Muscle of arm (tissue), 12 donors: ENCODE data around the gene SEZ6. TPM values are rescaled to one million over a fixed set of nuclear protein-coding genes. Genes with fewer than 3 reads are reported as not detected.
"Not testable (repeated sequence)": the region's sequence is repeated elsewhere in the genome, so short reads cannot be mapped to it uniquely, and the experiment has no call there.

ENCODE experiments used
- DNase-seq: peaks from one replicate; pipeline ENCODE4 v3.0.0-alpha.2; 2013
- polyA plus RNA-seq, 12 donors: library from polyadenylated mRNA; unstranded; fragments of 120-200 nt; gene quantifications; one replicate each; pipeline ENCODE4 v1.2.1, GENCODE V29; 2013; ENCODE audit not compliant: insufficient read length in 12 of 12

The SEZ6 gene
- polyA plus RNA-seq, 12 donors = 0.07 to 0.70 (median 0.31) TPM; not detected in 4

- DNase-seq = no peak
Observed at GRCh38 chr17:28940675-28941074, 65.2 kb downstream of the SEZ6 start.

GRCh38 chr17:28940142-28940541 is 65.7 kb downstream of the SEZ6 start:
- no peak for DNase-seq

- DNase-seq = no peak
Observed at GRCh38 chr17:28938552-28938951, 67.3 kb downstream of the SEZ6 start.

GRCh38 chr17:28937044-28937729 is 68.6 kb downstream of the SEZ6 start:
- DNase-seq = no peak

GRCh38 chr17:28935744-28936460 is 69.9 kb downstream of the SEZ6 start:
- DNase-seq = no peak

GRCh38 chr17:28934508-28934907 is 71.3 kb downstream of the SEZ6 start:
- not testable (repeated sequence) for DNase-seq

GRCh38 chr17:28929787-28930186 is 76.0 kb downstream of the SEZ6 start:
- no peak for DNase-seq

GRCh38 chr17:28928061-28928460 is 77.8 kb downstream of the SEZ6 start:
- DNase-seq = no peak

GRCh38 chr17:28926786-28927185 is 79.0 kb downstream of the SEZ6 start:
- DNase-seq = no peak

GRCh38 chr17:28926366-28926765 is 79.5 kb downstream of the SEZ6 start:
- DNase-seq = no peak

GRCh38 chr17:28925912-28926365 is 79.9 kb downstream of the SEZ6 start:
- no peak for DNase-seq

GRCh38 chr17:28920201-28920600 is 85.6 kb downstream of the SEZ6 start:
- no peak for DNase-seq

GRCh38 chr17:28918295-28918694 is 87.5 kb downstream of the SEZ6 start:
- DNase-seq = no peak

- DNase-seq = no peak
Observed at GRCh38 chr17:28917465-28917864, 88.4 kb downstream of the SEZ6 start.

- DNase-seq = no peak
Observed at GRCh38 chr17:28917029-28917428, 88.8 kb downstream of the SEZ6 start.

- no peak for DNase-seq
Observed at GRCh38 chr17:28916302-28916934, 89.4 kb downstream of the SEZ6 start.

GRCh38 chr17:28912938-28913333 is 92.9 kb downstream of the SEZ6 start:
- DNase-seq = no peak

- DNase-seq = no peak
Observed at GRCh38 chr17:28912281-28912937, 93.4 kb downstream of the SEZ6 start.

GRCh38 chr17:28911411-28912045 is 94.3 kb downstream of the SEZ6 start:
- no peak for DNase-seq

GRCh38 chr17:28910534-28910933 is 95.3 kb downstream of the SEZ6 start:
- no peak for DNase-seq

GRCh38 chr17:28908640-28909167 is 97.1 kb downstream of the SEZ6 start:
- peak; percentile 74 for DNase-seq
